ENCODE results near the gene PCP2.

Gene PCP2

GRCh38 chr19:7596211-7596937 lies 37.1 kb downstream of the PCP2 start:
- no peak for DNase-seq (ENCODE audit: low read depth in 2 of 2)

- peak in 1 of 2 donors; percentile 31 for DNase-seq (ENCODE audit: low read depth in 2 of 2)
These were observed 37.9 kb downstream of the PCP2 start, which contains the start of gene CAMSAP3 for GRCh38 chr19:7595466-7596133. Gene CAMSAP3, plus strand, starts transcription at chr19:7595863. Its CDS starts 140 bp downstream, at chr19:7596003.

GRCh38 chr19:7590256-7590655 lies 43.3 kb downstream of the PCP2 start:
- no peak for DNase-seq (ENCODE audit: low read depth in 2 of 2)

GRCh38 chr19:7589822-7590221 lies 43.7 kb downstream of the PCP2 start:
- no peak for DNase-seq (ENCODE audit: low read depth in 2 of 2)

GRCh38 chr19:7582446-7582845 lies 51.1 kb downstream of the PCP2 start:
- DNase-seq (ENCODE audit: low read depth in 2 of 2) = no peak

All from stimulated activated CD4-positive, alpha-beta T cell treated with anti-CD3 and anti-CD28 coated beads, Interleukin-15, amount 100 ng/mL, for 48 hours (primary cell).